Right renal cortex interstitium (tissue), 3 donors: ENCODE data around the gene CALM1. TPM values are rescaled to one million over a fixed set of nuclear protein-coding genes. Genes with fewer than 3 reads are reported as not detected.

Source experiments
- DNase-seq, 3 donors: peaks; one replicate each; pipeline ENCODE4 v3.0.0-alpha.2; 2013; ENCODE audit warnings: low read depth in 3 of 3, low spot score in 2 of 3
- polyA plus RNA-seq, 3 donors: library from polyadenylated mRNA; unstranded; fragments of 120-200 nt; gene quantifications; one replicate each; pipeline ENCODE4 v1.2.1, GENCODE V29; 2013; ENCODE audit not compliant: insufficient read length in 3 of 3

Gene CALM1
- 100 to 1,000 TPM; 389 to 428 (median 409) TPM for polyA plus RNA-seq

GRCh38 chr14:90396341-90397339, at the start of gene CALM1:
CALM1 (plus strand) TSS chr14:90397029; CDS start chr14:90397231, 202 bp downstream.
- DNase-seq: peak; percentile 86 to 89 (median 87)

GRCh38 chr14:90348270-90348669, 48.6 kb upstream of the CALM1 start:
- DNase-seq: no peak

- no peak for DNase-seq
These were observed 47.1 kb upstream of the CALM1 start for GRCh38 chr14:90349739-90350138.

- DNase-seq: no peak
These were observed 42.1 kb upstream of the CALM1 start for GRCh38 chr14:90354551-90355298.

- no peak for DNase-seq
These were observed 41.0 kb upstream of the CALM1 start for GRCh38 chr14:90355540-90356518.

GRCh38 chr14:90356925-90357324, 39.9 kb upstream of the CALM1 start:
- DNase-seq: no peak

GRCh38 chr14:90358359-90358758, 38.5 kb upstream of the CALM1 start:
- no peak for DNase-seq

GRCh38 chr14:90361865-90362557, 34.8 kb upstream of the CALM1 start:
- DNase-seq: no peak

- no peak for DNase-seq
These were observed 34.3 kb upstream of the CALM1 start for GRCh38 chr14:90362558-90362896.

- DNase-seq: no peak
These were observed 27.7 kb upstream of the CALM1 start for GRCh38 chr14:90368946-90369721.

GRCh38 chr14:90373887-90374286, 22.9 kb upstream of the CALM1 start:
- DNase-seq: no peak

- no peak for DNase-seq
These were observed 22.0 kb upstream of the CALM1 start for GRCh38 chr14:90374813-90375212.

- DNase-seq: no peak
These were observed 20.9 kb upstream of the CALM1 start for GRCh38 chr14:90375934-90376333.

GRCh38 chr14:90378249-90378648, 18.6 kb upstream of the CALM1 start:
- no peak for DNase-seq

GRCh38 chr14:90379106-90379505, 17.7 kb upstream of the CALM1 start:
- no peak for DNase-seq

- no peak for DNase-seq
These were observed 15.6 kb upstream of the CALM1 start for GRCh38 chr14:90381011-90381786.

- DNase-seq: no peak
These were observed 14.8 kb upstream of the CALM1 start for GRCh38 chr14:90381999-90382451.

- peak in 2 of 3 donors; percentile 80 to 82 for DNase-seq
These were observed 14.2 kb upstream of the CALM1 start for GRCh38 chr14:90382491-90383125.
